Measurements from ENCODE around the gene PHACTR1. TPM values are rescaled to one million over a fixed set of nuclear protein-coding genes. Genes with fewer than 3 reads are reported as not detected.

Gene PHACTR1
- total and polyA plus RNA-seq, 4 donors = 0.31 to 1.5 (median 0.79) TPM

DNA sequence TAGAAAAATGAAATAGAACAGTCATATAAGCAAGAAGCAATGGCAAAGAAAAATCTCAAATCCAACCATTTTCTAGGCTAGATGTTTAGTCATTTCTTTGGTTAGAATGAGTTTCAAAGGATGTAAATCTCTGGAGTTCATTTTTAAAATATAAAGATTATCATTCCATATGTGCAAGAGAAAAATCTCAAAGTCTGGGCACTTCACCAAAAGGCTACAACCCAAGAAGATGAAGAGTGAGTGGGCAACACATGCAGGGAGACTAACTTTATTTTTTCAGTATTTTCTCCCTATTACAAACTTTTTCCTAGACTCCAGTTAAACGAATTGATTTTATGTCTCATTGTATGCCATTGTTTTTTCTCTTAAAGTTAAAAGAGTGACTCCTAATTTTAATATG lies 83.6 kb downstream of the PHACTR1 start:
- no peak for TF ChIP-seq HNF4G (IDR thresholded peaks at IDR 0.05)
- no peak for TF ChIP-seq JUND (IDR thresholded peaks at IDR 0.05)
- no peak for TF ChIP-seq YY1 (IDR thresholded peaks at IDR 0.05)
- Histone ChIP-seq H3K27ac (ENCODE audit: low read depth in 1 of 2, low read length in 2 of 2) (no peak overlapping the region), H3K27me3 (ENCODE audit: control insufficient read depth in 4 of 4, insufficient read depth in 4 of 4, low read length in 3 of 4) (peaks cover 0 to 6% (median 1%) of the 10 kb centered on the region in 4 donors), H3K36me3 (ENCODE audit: control insufficient read depth in 4 of 4, insufficient read depth in 3 of 4, low read depth in 1 of 4, low read length in 3 of 4) (no peaks in the 10 kb centered on the region), H3K9ac (ENCODE audit: low read depth in 1 of 2, low read length in 2 of 2) (no peak overlapping the region), H3K9me3 (ENCODE audit: control insufficient read depth in 4 of 4, low read length in 3 of 4) (no peaks in the 10 kb centered on the region), H3K4me1 (ENCODE audit: control insufficient read depth in 4 of 4, insufficient read depth in 4 of 4, low read length in 3 of 4) (no peaks in the 10 kb centered on the region), H3K4me3 (ENCODE audit: low read depth in 1 of 3, low read length in 3 of 3) (no peak overlapping the region)
- DNase-seq (ENCODE audit: low spot score) = no peak
- 30% methylated on average over 1 of the region's 1 CpG for WGBS

DNA sequence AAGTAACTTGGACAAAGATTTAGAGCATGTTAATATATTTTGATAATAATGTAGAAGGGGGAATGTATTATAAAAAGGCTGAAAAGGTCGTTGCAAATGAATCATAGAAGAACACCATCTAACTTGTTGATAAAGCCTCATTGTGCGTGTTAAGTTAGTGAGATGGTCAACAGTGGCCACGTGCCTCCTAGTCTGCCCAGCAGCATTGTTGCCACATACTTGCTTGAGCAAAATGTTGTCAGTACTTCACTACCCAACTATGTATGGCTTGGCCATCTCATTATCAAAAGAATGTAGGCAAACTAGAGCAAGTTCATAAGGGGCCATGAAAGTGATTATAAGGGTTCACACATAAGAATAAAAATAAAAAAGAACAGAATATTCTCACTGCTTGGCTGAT lies 84.6 kb downstream of the PHACTR1 start:
- Histone ChIP-seq H3K27ac (ENCODE audit: low read depth in 1 of 2, low read length in 2 of 2) (no peak overlapping the region), H3K9me3 (ENCODE audit: control insufficient read depth in 4 of 4, low read length in 3 of 4) (no peaks in the 10 kb centered on the region), H3K4me3 (ENCODE audit: low read depth in 1 of 3, low read length in 3 of 3) (no peak overlapping the region), H3K36me3 (ENCODE audit: control insufficient read depth in 4 of 4, insufficient read depth in 3 of 4, low read depth in 1 of 4, low read length in 3 of 4) (no peaks in the 10 kb centered on the region), H3K9ac (ENCODE audit: low read depth in 1 of 2, low read length in 2 of 2) (no peak overlapping the region), H3K27me3 (ENCODE audit: control insufficient read depth in 4 of 4, insufficient read depth in 4 of 4, low read length in 3 of 4) (peaks cover 0 to 6% (median 1%) of the 10 kb centered on the region in 4 donors), H3K4me1 (ENCODE audit: control insufficient read depth in 4 of 4, insufficient read depth in 4 of 4, low read length in 3 of 4) (no peaks in the 10 kb centered on the region)
- TF ChIP-seq HNF4G (IDR thresholded peaks at IDR 0.05) (no peak), JUND (IDR thresholded peaks at IDR 0.05) (no peak), GABPA (IDR thresholded peaks at IDR 0.05 in 1 of 2, conservative IDR thresholded peaks at IDR 0.05 in 1 of 2) (no peak), CTCF (IDR thresholded peaks at IDR 0.05; ENCODE audit: low read depth, low read length, missing input control) (no peak)
- no peak for DNase-seq (ENCODE audit: low spot score)
- 52% methylated on average over 3 of the region's 3 CpGs for WGBS

DNA sequence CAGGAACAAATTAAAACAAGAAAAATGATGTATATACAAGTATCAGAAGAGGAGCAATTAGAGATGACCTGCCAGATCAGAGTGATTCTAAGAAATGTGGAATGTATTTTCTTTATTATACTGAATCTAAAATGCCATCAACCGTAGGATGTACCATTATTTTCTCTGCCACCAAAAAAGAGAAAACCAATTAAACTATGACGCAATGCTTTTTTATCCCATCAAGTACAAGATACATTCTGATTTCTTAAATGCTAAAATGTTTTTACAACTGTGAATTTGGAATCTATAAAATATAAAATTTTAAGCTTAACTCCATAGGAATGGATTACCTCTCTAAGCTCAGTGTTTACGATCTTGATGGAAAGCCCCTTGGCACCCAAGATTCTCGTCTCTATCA lies 85.9 kb downstream of the PHACTR1 start:
- Histone ChIP-seq H3K36me3 (ENCODE audit: control insufficient read depth in 4 of 4, insufficient read depth in 3 of 4, low read depth in 1 of 4, low read length in 3 of 4) (no peaks in the 10 kb centered on the region), H3K27ac (ENCODE audit: low read depth in 1 of 2, low read length in 2 of 2) (no peak overlapping the region), H3K4me1 (ENCODE audit: control insufficient read depth in 4 of 4, insufficient read depth in 4 of 4, low read length in 3 of 4) (no peaks in the 10 kb centered on the region), H3K9me3 (ENCODE audit: control insufficient read depth in 4 of 4, low read length in 3 of 4) (no peaks in the 10 kb centered on the region), H3K9ac (ENCODE audit: low read depth in 1 of 2, low read length in 2 of 2) (no peak overlapping the region), H3K27me3 (ENCODE audit: control insufficient read depth in 4 of 4, insufficient read depth in 4 of 4, low read length in 3 of 4) (peaks cover 0 to 6% (median 1%) of the 10 kb centered on the region in 4 donors), H3K4me3 (ENCODE audit: low read depth in 1 of 3, low read length in 3 of 3) (no peak overlapping the region)
- WGBS = 87% methylated on average over 4 of the region's 4 CpGs
- TF ChIP-seq RAD21 (IDR thresholded peaks at IDR 0.05) = no peak
- TF ChIP-seq HNF4G (IDR thresholded peaks at IDR 0.05) = no peak
- TF ChIP-seq CTCF (IDR thresholded peaks at IDR 0.05; ENCODE audit: low read depth, low read length, missing input control) = no peak
- TF ChIP-seq NR2F2 (IDR thresholded peaks at IDR 0.05) = no peak
- TF ChIP-seq JUND (IDR thresholded peaks at IDR 0.05) = no peak
- no peak for TF ChIP-seq HNF4A (conservative IDR thresholded peaks at IDR 0.05)
- no peak for TF ChIP-seq GABPA (IDR thresholded peaks at IDR 0.05 in 1 of 2, conservative IDR thresholded peaks at IDR 0.05 in 1 of 2)
- TF ChIP-seq ZBTB33 (IDR thresholded peaks at IDR 0.05) = no peak
- TF ChIP-seq, protein P1, sequence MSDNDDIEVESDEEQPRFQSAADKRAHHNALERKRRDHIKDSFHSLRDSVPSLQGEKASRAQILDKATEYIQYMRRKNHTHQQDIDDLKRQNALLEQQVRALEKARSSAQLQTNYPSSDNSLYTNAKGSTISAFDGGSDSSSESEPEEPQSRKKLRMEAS (IDR thresholded peaks at IDR 0.05) = no peak
- no peak for TF ChIP-seq FOXA2 (IDR thresholded peaks at IDR 0.05)
- no peak for TF ChIP-seq FOXA1 (IDR thresholded peaks at IDR 0.05)
- TF ChIP-seq, protein P2, sequence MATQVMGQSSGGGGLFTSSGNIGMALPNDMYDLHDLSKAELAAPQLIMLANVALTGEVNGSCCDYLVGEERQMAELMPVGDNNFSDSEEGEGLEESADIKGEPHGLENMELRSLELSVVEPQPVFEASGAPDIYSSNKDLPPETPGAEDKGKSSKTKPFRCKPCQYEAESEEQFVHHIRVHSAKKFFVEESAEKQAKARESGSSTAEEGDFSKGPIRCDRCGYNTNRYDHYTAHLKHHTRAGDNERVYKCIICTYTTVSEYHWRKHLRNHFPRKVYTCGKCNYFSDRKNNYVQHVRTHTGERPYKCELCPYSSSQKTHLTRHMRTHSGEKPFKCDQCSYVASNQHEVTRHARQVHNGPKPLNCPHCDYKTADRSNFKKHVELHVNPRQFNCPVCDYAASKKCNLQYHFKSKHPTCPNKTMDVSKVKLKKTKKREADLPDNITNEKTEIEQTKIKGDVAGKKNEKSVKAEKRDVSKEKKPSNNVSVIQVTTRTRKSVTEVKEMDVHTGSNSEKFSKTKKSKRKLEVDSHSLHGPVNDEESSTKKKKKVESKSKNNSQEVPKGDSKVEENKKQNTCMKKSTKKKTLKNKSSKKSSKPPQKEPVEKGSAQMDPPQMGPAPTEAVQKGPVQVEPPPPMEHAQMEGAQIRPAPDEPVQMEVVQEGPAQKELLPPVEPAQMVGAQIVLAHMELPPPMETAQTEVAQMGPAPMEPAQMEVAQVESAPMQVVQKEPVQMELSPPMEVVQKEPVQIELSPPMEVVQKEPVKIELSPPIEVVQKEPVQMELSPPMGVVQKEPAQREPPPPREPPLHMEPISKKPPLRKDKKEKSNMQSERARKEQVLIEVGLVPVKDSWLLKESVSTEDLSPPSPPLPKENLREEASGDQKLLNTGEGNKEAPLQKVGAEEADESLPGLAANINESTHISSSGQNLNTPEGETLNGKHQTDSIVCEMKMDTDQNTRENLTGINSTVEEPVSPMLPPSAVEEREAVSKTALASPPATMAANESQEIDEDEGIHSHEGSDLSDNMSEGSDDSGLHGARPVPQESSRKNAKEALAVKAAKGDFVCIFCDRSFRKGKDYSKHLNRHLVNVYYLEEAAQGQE (IDR thresholded peaks at IDR 0.05) = no peak
- no peak for TF ChIP-seq YY1 (IDR thresholded peaks at IDR 0.05)
- TF ChIP-seq SP1 (IDR thresholded peaks at IDR 0.05) = no peak
- TF ChIP-seq, protein P3, sequence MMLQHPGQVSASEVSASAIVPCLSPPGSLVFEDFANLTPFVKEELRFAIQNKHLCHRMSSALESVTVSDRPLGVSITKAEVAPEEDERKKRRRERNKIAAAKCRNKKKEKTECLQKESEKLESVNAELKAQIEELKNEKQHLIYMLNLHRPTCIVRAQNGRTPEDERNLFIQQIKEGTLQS (IDR thresholded peaks at IDR 0.05) = no peak
- TF ChIP-seq RXRA (IDR thresholded peaks at IDR 0.05) = no peak
- TF ChIP-seq TAF1 (conservative IDR thresholded peaks at IDR 0.05) = no peak
- TF ChIP-seq EGR1 (IDR thresholded peaks at IDR 0.05; ENCODE audit: low read depth in 2 of 2) = no peak
- no peak for DNase-seq (ENCODE audit: low spot score)

Measured in liver (tissue), 9 donors.